Keratinocyte (primary cell): ENCODE results near the gene KIF2C.

ENCODE experiments used
- CTCF ChIP-seq, 3 experiments: IDR thresholded peaks in 1 of 3; conservative IDR thresholded peaks in 1 of 3; optimal IDR thresholded peaks in 1 of 3; 2 replicates in 2 of 3; 3 replicates in 1 of 3; pipeline versions ENCODE3 to v1.5.1; 2011; ENCODE audit warnings: low read length in 3 of 3, mild to moderate bottlenecking in 3 of 3, moderate library complexity in 2 of 3, control low read depth in 1 of 3, inconsistent platforms in 1 of 3; ENCODE audit not compliant: insufficient read depth in 2 of 3; ENCODE audit errors: extremely low read depth in 1 of 3
- EZH2 ChIP-seq: IDR thresholded peaks from one replicate; pipeline ENCODE4 v1.6.1; 2012; ENCODE audit warnings: inconsistent platforms, mild to moderate bottlenecking, low read length, moderate library complexity

GRCh38 chr1:44743211-44743610 lies 3.6 kb downstream of the KIF2C start:
- TF ChIP-seq CTCF (optimal IDR thresholded peaks at IDR 0.05 in 1 of 3, IDR thresholded peaks at IDR 0.05 in 1 of 3, conservative IDR thresholded peaks at IDR 0.05 in 1 of 3; ENCODE audit: extremely low read depth in 1 of 3, insufficient read depth in 2 of 3, low read length in 3 of 3) (no peak), EZH2 (no peak)
